Neuronal stem cell (in vitro differentiated cells): ENCODE results near the gene ITPRID2.
"Not testable (repeated sequence)": the region's sequence is repeated elsewhere in the genome, so short reads cannot be mapped to it uniquely, and the experiment has no call there.

ENCODE experiments used
- DNase-seq: peaks from one replicate; pipeline ENCODE4 v3.0.0-alpha.2; 2013; ENCODE audit warnings: low spot score
- H2AFZ ChIP-seq: one replicate; pipeline ENCODE4 v1.6.1; 2013; ENCODE audit warnings: mild to moderate bottlenecking, low read length, inconsistent platforms
- H2AK5ac ChIP-seq: 2 replicates; pipeline ENCODE4 v1.6.1; 2013; ENCODE audit warnings: low read depth, mild to moderate bottlenecking, inconsistent platforms, low read length, moderate library complexity, mixed read lengths
- H2BK120ac ChIP-seq: 2 replicates; pipeline ENCODE4 v1.6.1; 2013; ENCODE audit warnings: low read depth, mild to moderate bottlenecking, inconsistent platforms, low read length, moderate library complexity, mixed read lengths
- H2BK12ac ChIP-seq: one replicate; pipeline ENCODE4 v1.6.1; 2013; ENCODE audit warnings: low read length, inconsistent platforms
- H2BK15ac ChIP-seq: 2 replicates; pipeline ENCODE4 v1.6.1; 2013; ENCODE audit warnings: mild to moderate bottlenecking, low read length, inconsistent platforms, mixed read lengths
- H2BK5ac ChIP-seq: one replicate; pipeline ENCODE4 v1.6.1; 2013; ENCODE audit warnings: inconsistent platforms, mild to moderate bottlenecking, low read length, moderate library complexity
- H3K14ac ChIP-seq: one replicate; pipeline ENCODE4 v1.6.1; 2013; ENCODE audit warnings: low read length, inconsistent platforms
- H3K18ac ChIP-seq: 2 replicates; pipeline ENCODE4 v1.6.1; 2013; ENCODE audit warnings: low read length, inconsistent platforms
- H3K23ac ChIP-seq: 2 replicates; pipeline ENCODE4 v1.6.1; 2013; ENCODE audit warnings: low read depth, mild to moderate bottlenecking, mixed read lengths, low read length, inconsistent platforms; ENCODE audit not compliant: poor library complexity
- H3K27ac ChIP-seq: replicated peaks from 3 replicates; pipeline ENCODE4 v1.5.1; 2013; ENCODE audit warnings: low read length, inconsistent platforms
- H3K27me3 ChIP-seq, 3 experiments: 2 replicates each; pipeline ENCODE4 v1.6.1; 2013; ENCODE audit warnings: low read length in 3 of 3, mild to moderate bottlenecking in 2 of 3, inconsistent platforms in 1 of 3, low read depth in 1 of 3, mixed read lengths in 1 of 3, moderate library complexity in 1 of 3; ENCODE audit not compliant: control insufficient read depth in 3 of 3, insufficient read depth in 3 of 3
- H3K36me3 ChIP-seq, 2 donors: replicated peaks in 1 of 2; 2 replicates each; pipeline ENCODE4 v1.6.1; 2013; ENCODE audit warnings: low read length in 2 of 2; ENCODE audit not compliant: control insufficient read depth in 2 of 2, insufficient read depth in 2 of 2
- H3K4ac ChIP-seq: 2 replicates; pipeline ENCODE4 v1.6.1; 2013; ENCODE audit warnings: inconsistent platforms, mild to moderate bottlenecking, low read length, moderate library complexity
- H3K4me1 ChIP-seq, 2 donors: 1 replicate in 1 of 2; 2 replicates in 1 of 2; pipeline ENCODE4 v1.6.1; 2013; ENCODE audit warnings: low read length in 2 of 2, low read depth in 1 of 2; ENCODE audit not compliant: control insufficient read depth in 2 of 2, insufficient read depth in 1 of 2
- H3K4me2 ChIP-seq: one replicate; pipeline ENCODE4 v1.6.1; 2013; ENCODE audit warnings: mild to moderate bottlenecking, low read length, inconsistent platforms; ENCODE audit not compliant: insufficient read depth, poor library complexity, severe bottlenecking
- H3K4me3 ChIP-seq, 2 donors: 2 replicates each; pipeline ENCODE4 v1.5.1; 2013; ENCODE audit warnings: low read length in 2 of 2, mild to moderate bottlenecking in 2 of 2, inconsistent platforms in 1 of 2, moderate library complexity in 1 of 2
- H3K79me1 ChIP-seq: one replicate; pipeline ENCODE4 v1.6.1; 2013; ENCODE audit warnings: low read depth, mild to moderate bottlenecking, inconsistent platforms, low read length, moderate library complexity
- H3K9ac ChIP-seq: one replicate; pipeline ENCODE4 v1.6.1; 2013; ENCODE audit warnings: mild to moderate bottlenecking, low read depth, low read length, inconsistent platforms; ENCODE audit not compliant: poor library complexity
- H3K9me3 ChIP-seq, 2 donors: replicated peaks in 1 of 2; 2 replicates each; pipeline versions ENCODE3 to v1.6.1; 2013; ENCODE audit warnings: low read length in 2 of 2, mild to moderate bottlenecking in 2 of 2, inconsistent platforms in 1 of 2, low read depth in 1 of 2, mixed read lengths in 1 of 2, moderate library complexity in 1 of 2; ENCODE audit not compliant: control insufficient read depth in 2 of 2, insufficient read depth in 1 of 2
- H4K8ac ChIP-seq: one replicate; pipeline ENCODE4 v1.6.1; 2013; ENCODE audit warnings: low read depth, mild to moderate bottlenecking, inconsistent platforms, low read length, moderate library complexity
- H4K91ac ChIP-seq: one replicate; pipeline ENCODE4 v1.6.1; 2013; ENCODE audit warnings: low read length, low read depth, mild to moderate bottlenecking, inconsistent platforms; ENCODE audit not compliant: poor library complexity
- WGBS, 2 donors: extraction: QIAGEN DNeasy Blood & Tissue Kit; methylation state at CpG; one replicate each; pipeline ENCODE4 v1.1.7; 2013; ENCODE audit warnings: missing lambda C conversion rate in 2 of 2, mixed read lengths in 1 of 2; ENCODE audit not compliant: insufficient read length in 2 of 2, insufficient replicate concordance in 1 of 2; ENCODE audit errors: extremely low coverage in 2 of 2; 5-methylcytosine and 5-hydroxymethylcytosine counted together

Gene ITPRID2

DNA sequence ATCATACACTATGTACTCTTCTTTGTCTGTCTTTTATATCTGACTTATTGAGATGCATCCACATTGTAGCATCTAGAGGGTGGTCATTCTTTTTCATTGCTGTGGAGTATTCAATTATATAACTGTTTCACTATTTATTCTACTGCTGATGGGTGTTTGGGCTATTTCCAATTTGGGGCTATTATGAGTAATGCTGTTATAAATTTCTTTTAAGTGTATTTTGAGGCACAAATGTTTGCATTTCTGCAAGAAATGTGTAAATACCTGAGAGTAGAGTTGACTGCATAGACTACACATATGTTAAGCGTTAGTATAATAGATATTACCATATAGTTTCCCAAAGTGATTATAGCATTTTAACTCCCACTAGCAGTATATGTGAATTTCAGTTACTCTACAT is 67.2 kb downstream of the ITPRID2 start:
- no peak overlapping the region for H2BK120ac ChIP-seq
- H2BK5ac ChIP-seq: no peak overlapping the region
- no peaks in the 10 kb centered on the region for H3K27me3 ChIP-seq
- DNase-seq: no peak
- H3K4me1 ChIP-seq: no peaks in the 10 kb centered on the region
- H3K23ac ChIP-seq: no peak overlapping the region
- H3K4me2 ChIP-seq: no peak overlapping the region
- H2BK15ac ChIP-seq: no peak overlapping the region
- no peak overlapping the region for H2AFZ ChIP-seq
- no peak overlapping the region for H3K27ac ChIP-seq
- no peak overlapping the region for H4K8ac ChIP-seq
- no peak overlapping the region for H3K9ac ChIP-seq
- H3K4ac ChIP-seq: no peak overlapping the region
- no peaks in the 10 kb centered on the region for H3K36me3 ChIP-seq
- no peak overlapping the region for H3K14ac ChIP-seq
- WGBS, 2 donors: no CpG with 5 or more reads among the region's 1 CpG
- H3K79me1 ChIP-seq: no peaks in the 10 kb centered on the region
- no peak overlapping the region for H3K4me3 ChIP-seq
- H4K91ac ChIP-seq: no peak overlapping the region
- H2AK5ac ChIP-seq: no peak overlapping the region
- no peaks in the 10 kb centered on the region for H3K9me3 ChIP-seq
- H2BK12ac ChIP-seq: no peak overlapping the region
- no peak overlapping the region for H3K18ac ChIP-seq

DNA sequence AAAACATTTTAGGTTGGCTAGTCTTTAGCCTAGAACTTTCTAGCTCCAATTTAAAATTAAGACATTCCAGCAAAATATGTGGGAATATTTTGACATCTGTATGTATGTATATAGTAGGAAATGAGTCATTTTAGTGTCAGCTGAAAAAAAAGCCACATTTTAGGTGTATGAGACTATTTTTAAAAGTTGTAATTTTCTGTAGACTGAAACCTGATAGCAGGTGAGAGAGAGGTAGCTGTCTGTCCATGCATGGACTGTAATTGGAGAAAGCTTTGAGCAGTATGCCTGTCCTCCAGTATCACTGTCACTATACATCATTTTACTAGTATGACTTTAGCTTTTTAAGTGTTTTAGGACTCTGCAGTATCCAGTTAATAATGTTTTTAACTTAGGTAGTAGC is 68.0 kb downstream of the ITPRID2 start:
- Histone ChIP-seq H2AK5ac (no peak overlapping the region), H4K91ac (no peak overlapping the region), H2BK120ac (no peak overlapping the region), H3K36me3 (no peaks in the 10 kb centered on the region), H3K4me2 (no peak overlapping the region), H3K18ac (no peak overlapping the region), H3K79me1 (no peaks in the 10 kb centered on the region), H3K27me3 (no peaks in the 10 kb centered on the region), H2BK5ac (no peak overlapping the region), H3K9ac (no peak overlapping the region), H3K14ac (no peak overlapping the region), H3K4ac (no peak overlapping the region), H4K8ac (no peak overlapping the region), H2BK15ac (no peak overlapping the region), H2BK12ac (no peak overlapping the region), H2AFZ (no peak overlapping the region), H3K4me3 (no peak overlapping the region), H3K9me3 (no peaks in the 10 kb centered on the region), H3K4me1 (no peaks in the 10 kb centered on the region), H3K27ac (no peak overlapping the region), H3K23ac (no peak overlapping the region)
- DNase-seq: no peak

DNA sequence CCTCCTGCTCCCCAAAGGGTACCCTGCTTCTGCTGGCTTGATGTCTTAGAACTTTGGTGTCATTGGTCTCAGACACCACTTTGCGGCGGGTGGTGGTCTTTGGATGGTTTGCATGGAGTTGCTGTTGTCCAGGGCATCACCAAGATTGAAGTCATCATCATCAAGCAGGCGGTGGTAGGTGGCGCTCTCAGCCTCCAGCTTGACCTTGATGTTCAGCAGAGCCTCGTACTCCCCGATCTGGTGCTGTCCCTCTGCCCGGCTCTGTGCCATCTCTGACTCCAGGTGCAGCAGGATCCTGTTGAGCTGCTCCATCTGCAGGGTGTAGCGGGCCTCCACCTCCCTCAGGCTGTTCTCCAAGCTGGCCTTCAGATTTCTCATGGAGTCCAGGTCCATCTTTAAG is 69.6 kb downstream of the ITPRID2 start:
- H3K9ac ChIP-seq, H2BK12ac ChIP-seq, H3K23ac ChIP-seq, H3K14ac ChIP-seq, DNase-seq, H3K27ac ChIP-seq, H2BK120ac ChIP-seq, H2AK5ac ChIP-seq, H3K4me1 ChIP-seq, H4K91ac ChIP-seq, H3K9me3 ChIP-seq, H3K18ac ChIP-seq, H3K4ac ChIP-seq, H3K79me1 ChIP-seq, H2BK5ac ChIP-seq, H3K27me3 ChIP-seq, H3K4me3 ChIP-seq, H2AFZ ChIP-seq, H3K4me2 ChIP-seq, H4K8ac ChIP-seq, H3K36me3 ChIP-seq, H2BK15ac ChIP-seq: not testable (repeated sequence)
- WGBS, 2 donors: no CpG with 5 or more reads among the region's 8 CpGs

DNA sequence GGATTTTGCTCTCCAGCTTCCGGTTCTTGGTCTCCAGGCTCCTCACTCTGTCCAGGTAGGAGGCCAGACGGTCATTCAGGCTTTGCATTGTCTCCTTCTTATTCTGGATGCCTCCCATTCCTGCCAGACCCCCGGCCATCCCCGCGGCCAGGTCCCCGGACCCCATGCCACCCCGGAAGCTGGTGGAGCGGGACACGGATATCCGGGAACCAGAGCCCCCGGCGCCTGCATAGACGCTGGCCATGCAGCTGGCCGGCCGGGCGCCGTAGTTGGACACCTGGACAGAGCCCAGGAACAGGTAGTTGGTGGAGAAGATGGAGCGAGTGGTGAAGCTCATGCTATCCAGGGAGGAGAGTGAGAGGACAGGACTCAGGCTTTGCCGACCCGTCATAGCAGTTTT is 70.6 kb downstream of the ITPRID2 start:
- H3K14ac ChIP-seq: no peak overlapping the region
- WGBS, 2 donors: no CpG with 5 or more reads among the region's 20 CpGs
- H2BK120ac ChIP-seq: no peak overlapping the region
- H2BK12ac ChIP-seq: no peak overlapping the region
- no peak overlapping the region for H2BK5ac ChIP-seq
- no peak overlapping the region for H3K4ac ChIP-seq
- no peaks in the 10 kb centered on the region for H3K79me1 ChIP-seq
- no peak overlapping the region for H3K4me2 ChIP-seq
- H2AK5ac ChIP-seq: no peak overlapping the region
- no peak for DNase-seq
- no peak overlapping the region for H3K4me3 ChIP-seq
- H3K27ac ChIP-seq: no peak overlapping the region
- no peak overlapping the region for H3K23ac ChIP-seq
- no peak overlapping the region for H4K8ac ChIP-seq
- H2AFZ ChIP-seq: no peak overlapping the region
- H3K27me3 ChIP-seq: no peaks in the 10 kb centered on the region
- no peak overlapping the region for H3K18ac ChIP-seq
- no peak overlapping the region for H2BK15ac ChIP-seq
- H3K4me1 ChIP-seq: no peaks in the 10 kb centered on the region
- H4K91ac ChIP-seq: no peak overlapping the region
- H3K9me3 ChIP-seq: no peaks in the 10 kb centered on the region
- H3K36me3 ChIP-seq: no peaks in the 10 kb centered on the region
- H3K9ac ChIP-seq: no peak overlapping the region
